NT2/D1 (cell line): ENCODE results near the gene KRT13.
A peak's percentile ranks its signal among the peaks of the same experiment; 100 is the strongest.

Source experiments
- DNase-seq: peaks from one replicate; pipeline ENCODE4 v3.0.0-alpha.2; 2011; ENCODE audit warnings: low read depth, low spot score
- H3K27me3 ChIP-seq: 2 replicates; pipeline ENCODE4 v1.6.0; 2011; ENCODE audit warnings: mild to moderate bottlenecking; ENCODE audit not compliant: insufficient read length, insufficient read depth
- H3K36me3 ChIP-seq: 2 replicates; pipeline ENCODE4 v1.6.1; 2011; ENCODE audit warnings: mild to moderate bottlenecking, low read length, mixed read lengths; ENCODE audit not compliant: insufficient read depth, insufficient read length
- H3K4me1 ChIP-seq: 2 replicates; pipeline ENCODE4 v1.5.1; 2011; ENCODE audit not compliant: insufficient read depth, insufficient read length
- H3K4me3 ChIP-seq: 2 replicates; pipeline ENCODE4 v1.5.1; 2011; ENCODE audit warnings: low read depth; ENCODE audit not compliant: insufficient read length
- H3K9ac ChIP-seq: 2 replicates; pipeline ENCODE4 v1.6.0; 2011; ENCODE audit warnings: low read depth; ENCODE audit not compliant: insufficient read length
- H3K9me3 ChIP-seq: 2 replicates; pipeline ENCODE4 v1.5.1; 2011; ENCODE audit warnings: mild to moderate bottlenecking, low read length; ENCODE audit not compliant: insufficient read depth
- SUZ12 ChIP-seq: IDR thresholded peaks from 2 replicates; pipeline ENCODE4 v1.6.1; 2011; ENCODE audit not compliant: insufficient read length, insufficient read depth; ENCODE audit errors: extremely low read depth
- YY1 ChIP-seq: IDR thresholded peaks from 2 replicates; pipeline ENCODE4 v1.6.1; 2011; ENCODE audit not compliant: insufficient read length, insufficient read depth
- ZNF274 ChIP-seq: IDR thresholded peaks from 2 replicates; pipeline ENCODE4 v1.6.1; 2011; ENCODE audit warnings: mild to moderate bottlenecking, low read depth, low read length

The KRT13 gene

GRCh38 chr17:41542357-41542756, 36.9 kb upstream of the KRT13 start:
- H3K9ac ChIP-seq, result no peak overlapping the region
- H3K9me3 ChIP-seq, result no peaks in the 10 kb centered on the region
- TF ChIP-seq ZNF274 (no peak), YY1 (no peak), SUZ12 (no peak)
- H3K4me1 ChIP-seq, result peaks cover 28% of the 10 kb centered on the region
- no peaks in the 10 kb centered on the region for H3K27me3 ChIP-seq
- no peak overlapping the region for H3K4me3 ChIP-seq
- DNase-seq, result no peak
- H3K36me3 ChIP-seq, result no peaks in the 10 kb centered on the region

GRCh38 chr17:41540921-41541625, 35.7 kb upstream of the KRT13 start:
- Histone ChIP-seq H3K9ac (no peak overlapping the region), H3K9me3 (no peaks in the 10 kb centered on the region), H3K36me3 (no peaks in the 10 kb centered on the region), H3K4me1 (peaks cover 31% of the 10 kb centered on the region), H3K27me3 (no peaks in the 10 kb centered on the region), H3K4me3 (no peak overlapping the region)
- no peak for DNase-seq
- TF ChIP-seq ZNF274, result no peak
- no peak for TF ChIP-seq YY1
- TF ChIP-seq SUZ12, result no peak

- Histone ChIP-seq H3K27me3 (no peaks in the 10 kb centered on the region), H3K4me3 (no peak overlapping the region), H3K9me3 (no peaks in the 10 kb centered on the region), H3K36me3 (no peaks in the 10 kb centered on the region), H3K9ac (no peak overlapping the region), H3K4me1 (peaks cover 38% of the 10 kb centered on the region)
- TF ChIP-seq SUZ12 (no peak), YY1 (no peak)
- DNase-seq, result no peak
Measured at GRCh38 chr17:41539979-41540701, 34.7 kb upstream of the KRT13 start.

DNA sequence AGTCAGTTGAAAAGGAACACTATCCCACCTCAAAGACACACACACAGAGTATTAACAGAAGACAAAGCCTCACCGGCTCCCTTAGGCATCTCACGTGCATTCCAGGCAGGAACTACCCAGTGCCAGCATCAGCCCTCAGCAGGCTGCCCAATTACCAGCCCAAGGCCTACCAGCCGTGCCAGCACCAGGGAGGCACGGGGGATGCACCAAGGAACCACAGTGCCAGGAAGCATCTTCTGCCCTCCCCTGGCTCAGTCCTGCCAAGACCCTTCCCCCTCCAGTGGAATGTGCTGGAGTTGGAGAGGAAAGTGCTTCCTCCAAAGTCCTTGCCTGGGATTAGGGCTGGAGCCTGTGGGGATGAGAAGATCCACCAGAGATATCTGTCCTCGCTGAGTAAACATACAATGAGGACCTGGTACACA, 33.7 kb upstream of the KRT13 start:
- Histone ChIP-seq H3K27me3 (no peaks in the 10 kb centered on the region), H3K4me3 (no peak overlapping the region), H3K4me1 (peaks cover 33% of the 10 kb centered on the region), H3K9ac (peak overlapping the region; percentile 34), H3K36me3 (no peaks in the 10 kb centered on the region), H3K9me3 (no peaks in the 10 kb centered on the region)
- no peak for TF ChIP-seq SUZ12
- no peak for TF ChIP-seq YY1
- no peak for TF ChIP-seq ZNF274
- DNase-seq, result no peak

- no peak for DNase-seq
- H3K27me3 ChIP-seq, result no peaks in the 10 kb centered on the region
- peak overlapping the region; percentile 34 for H3K9ac ChIP-seq
- no peak overlapping the region for H3K4me3 ChIP-seq
- no peak for TF ChIP-seq YY1
- TF ChIP-seq SUZ12, result no peak
- no peak for TF ChIP-seq ZNF274
- peaks cover 33% of the 10 kb centered on the region for H3K4me1 ChIP-seq
- no peaks in the 10 kb centered on the region for H3K36me3 ChIP-seq
- H3K9me3 ChIP-seq, result no peaks in the 10 kb centered on the region
Measured at GRCh38 chr17:41538565-41538991, 33.2 kb upstream of the KRT13 start.

DNA sequence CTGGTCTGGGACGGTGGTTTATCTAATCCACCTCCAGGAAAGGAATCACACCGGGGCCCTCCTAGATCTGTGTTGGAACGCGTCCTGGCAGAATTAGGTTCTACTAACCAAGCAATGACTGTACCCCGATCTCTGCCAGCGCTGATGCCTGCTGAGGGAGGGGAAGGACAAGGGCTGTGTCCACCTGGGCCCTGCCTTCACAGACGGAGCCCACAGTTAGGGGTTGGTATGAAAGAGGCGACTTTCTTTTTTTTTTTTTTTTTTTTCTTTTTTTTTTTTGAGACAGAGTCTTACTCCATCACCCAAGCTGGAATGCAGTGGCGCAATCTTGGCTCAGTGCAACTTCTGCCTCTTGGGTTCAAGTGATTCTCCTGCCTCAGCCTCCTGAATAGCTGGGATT, 32.6 kb upstream of the KRT13 start:
- Histone ChIP-seq H3K9ac (no peak overlapping the region), H3K36me3 (no peaks in the 10 kb centered on the region), H3K27me3 (no peaks in the 10 kb centered on the region), H3K4me3 (no peak overlapping the region), H3K9me3 (no peaks in the 10 kb centered on the region), H3K4me1 (peaks cover 33% of the 10 kb centered on the region)
- TF ChIP-seq SUZ12, result no peak
- DNase-seq, result no peak

- H3K9ac ChIP-seq, result no peak overlapping the region
- H3K27me3 ChIP-seq, result no peaks in the 10 kb centered on the region
- H3K36me3 ChIP-seq, result no peaks in the 10 kb centered on the region
- no peak for DNase-seq
- no peaks in the 10 kb centered on the region for H3K9me3 ChIP-seq
- peaks cover 33% of the 10 kb centered on the region for H3K4me1 ChIP-seq
- no peak for TF ChIP-seq SUZ12
- no peak for TF ChIP-seq YY1
- no peak for TF ChIP-seq ZNF274
- H3K4me3 ChIP-seq, result no peak overlapping the region
Measured at GRCh38 chr17:41537614-41537954, 32.2 kb upstream of the KRT13 start.
